ENCODE data around the gene SYTL3.

The SYTL3 gene

DNA sequence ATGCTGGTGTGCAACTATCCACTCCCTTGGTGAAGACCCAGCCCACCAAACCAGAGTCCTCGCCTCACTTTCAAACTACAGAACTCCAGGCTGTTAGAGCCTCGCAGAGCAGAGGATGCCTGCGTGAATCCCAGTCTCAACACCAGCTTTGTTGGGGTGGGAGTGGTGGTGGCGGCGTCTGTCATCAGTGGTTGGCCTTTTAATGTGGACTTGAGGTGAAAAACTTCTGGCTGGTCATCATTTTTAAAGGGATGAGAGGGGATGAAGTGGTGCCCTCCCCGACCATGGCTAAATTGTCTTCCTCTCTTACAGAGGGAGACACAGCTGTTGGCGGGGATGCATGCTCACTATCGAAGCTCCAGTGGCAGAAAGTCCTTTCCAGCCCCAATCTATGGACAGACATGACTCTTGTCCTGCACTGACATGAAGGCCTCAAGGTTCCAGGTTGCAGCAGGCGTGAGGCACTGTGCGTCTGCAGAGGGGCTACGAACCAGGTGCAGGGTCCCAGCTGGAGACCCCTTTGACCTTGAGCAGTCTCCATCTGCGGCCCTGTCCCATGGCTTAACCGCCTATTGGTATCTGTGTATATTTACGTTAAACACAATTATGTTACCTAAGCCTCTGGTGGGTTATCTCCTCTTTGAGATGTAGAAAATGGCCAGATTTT is 114.5 kb downstream of the SYTL3 start:
- no peak for DNase-seq

- DNase-seq: no peak
Measured at GRCh38 chr6:158764926-158765325, 115.1 kb downstream of the SYTL3 start.

DNA sequence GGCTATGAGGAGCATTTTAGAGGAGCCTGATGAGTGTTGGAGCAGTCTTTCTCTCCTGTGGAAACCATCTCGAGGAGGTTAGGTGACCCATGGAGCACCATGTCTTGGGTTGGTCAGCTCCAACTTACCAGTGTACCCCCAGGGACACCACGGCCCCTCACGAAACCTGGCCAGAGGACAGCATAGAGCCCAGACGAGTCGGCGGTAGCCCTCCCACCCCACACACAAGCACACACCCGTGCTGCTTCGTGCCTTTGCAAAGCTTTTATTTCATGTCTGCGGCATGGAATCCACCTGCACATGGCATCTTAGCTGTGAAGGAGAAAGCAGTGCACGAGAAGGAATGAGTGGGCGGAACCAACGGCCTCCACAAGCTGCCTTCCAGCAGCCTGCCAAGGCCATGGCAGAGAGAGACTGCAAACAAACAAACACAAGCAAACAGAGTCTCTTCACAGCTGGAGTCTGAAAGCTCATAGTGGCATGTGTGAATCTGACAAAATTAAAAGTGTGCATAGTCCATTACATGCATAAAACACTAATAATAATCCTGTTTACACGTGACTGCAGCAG is 115.7 kb downstream of the SYTL3 start:
- no peak for DNase-seq

DNA sequence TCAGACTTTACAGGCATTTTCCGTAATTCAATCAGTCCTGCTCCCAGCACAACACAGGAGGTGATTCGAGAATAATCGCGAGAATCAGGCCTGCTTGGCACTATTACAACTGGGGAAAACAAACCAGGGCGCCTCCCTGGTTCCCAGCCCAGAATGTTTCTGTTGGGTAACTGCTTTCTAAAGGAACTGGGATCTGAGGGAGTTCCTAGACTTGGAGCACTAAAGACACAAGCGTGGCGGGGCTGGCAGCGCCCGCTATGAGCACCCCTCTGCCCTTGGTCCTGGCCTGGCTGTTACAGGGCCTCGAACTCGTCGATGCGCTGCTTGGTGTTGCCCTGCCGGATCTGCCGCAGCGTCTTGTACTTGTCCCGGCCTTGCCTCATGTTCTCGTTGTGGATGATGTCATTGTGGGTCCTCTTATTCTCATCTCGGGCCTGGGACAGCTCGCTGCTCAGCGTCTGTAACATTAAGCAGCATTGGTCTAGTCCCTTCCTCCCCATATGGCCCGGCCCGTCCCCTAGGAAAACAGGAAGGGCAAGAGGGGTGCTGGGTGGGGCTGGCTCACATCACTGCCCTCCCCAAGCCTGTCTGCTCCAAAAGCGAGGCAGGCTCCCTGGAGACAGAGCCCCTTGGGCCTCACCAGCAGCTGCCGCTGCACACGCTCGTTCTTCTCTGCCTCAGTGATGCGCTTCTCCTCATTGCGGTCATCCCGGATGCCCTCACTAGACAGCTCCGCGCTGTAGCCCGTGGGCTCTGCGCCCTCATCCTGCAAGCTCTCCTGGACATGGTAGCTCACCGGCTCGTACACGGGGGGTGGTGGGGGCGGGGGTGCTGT is 117.0 kb downstream of the SYTL3 start:
- DNase-seq: no peak

DNA sequence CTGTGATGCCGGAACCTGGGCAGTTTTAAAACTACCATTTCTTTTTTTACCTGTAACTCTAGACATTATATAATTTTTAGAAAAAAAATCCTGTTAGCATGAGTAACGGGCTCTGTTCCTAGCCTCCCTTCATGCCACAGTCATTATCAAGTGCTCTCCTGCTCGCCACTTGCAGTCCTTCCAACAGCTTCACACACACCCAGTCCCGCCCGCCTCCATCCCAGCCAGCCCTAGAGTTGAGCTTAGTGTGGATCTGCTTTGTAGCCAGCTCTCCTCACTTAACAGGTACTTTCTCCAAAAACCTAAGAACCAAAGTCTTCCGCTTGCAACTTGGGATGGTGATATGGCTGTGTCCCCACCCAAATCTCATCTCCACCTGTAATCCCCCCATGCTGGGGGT is 117.9 kb downstream of the SYTL3 start:
- DNase-seq: no peak

DNA sequence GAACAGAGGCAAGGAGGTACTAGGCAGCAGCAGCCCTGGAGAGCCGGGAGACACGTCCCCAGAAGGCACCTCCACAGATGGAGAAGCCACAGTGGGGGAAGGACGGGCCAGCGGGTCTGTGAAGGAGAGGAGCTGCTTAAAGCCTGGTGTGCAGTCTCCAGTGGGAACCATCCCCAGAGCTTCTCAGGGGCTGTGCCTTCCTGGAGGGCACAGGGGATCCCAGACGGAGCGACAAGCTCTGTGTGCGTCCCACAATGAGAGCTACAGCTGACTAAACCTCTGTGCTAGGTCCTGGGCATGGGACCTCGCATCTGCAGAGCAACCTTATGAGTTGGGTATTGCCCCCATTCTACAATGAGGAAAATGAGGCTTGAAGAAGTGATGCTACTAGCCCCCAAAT is 118.6 kb downstream of the SYTL3 start:
- DNase-seq: no peak

GRCh38 chr6:158769234-158769770 is 119.4 kb downstream of the SYTL3 start:
- DNase-seq: no peak

- no peak for DNase-seq
Measured at GRCh38 chr6:158769771-158770432, 120.0 kb downstream of the SYTL3 start.

DNA sequence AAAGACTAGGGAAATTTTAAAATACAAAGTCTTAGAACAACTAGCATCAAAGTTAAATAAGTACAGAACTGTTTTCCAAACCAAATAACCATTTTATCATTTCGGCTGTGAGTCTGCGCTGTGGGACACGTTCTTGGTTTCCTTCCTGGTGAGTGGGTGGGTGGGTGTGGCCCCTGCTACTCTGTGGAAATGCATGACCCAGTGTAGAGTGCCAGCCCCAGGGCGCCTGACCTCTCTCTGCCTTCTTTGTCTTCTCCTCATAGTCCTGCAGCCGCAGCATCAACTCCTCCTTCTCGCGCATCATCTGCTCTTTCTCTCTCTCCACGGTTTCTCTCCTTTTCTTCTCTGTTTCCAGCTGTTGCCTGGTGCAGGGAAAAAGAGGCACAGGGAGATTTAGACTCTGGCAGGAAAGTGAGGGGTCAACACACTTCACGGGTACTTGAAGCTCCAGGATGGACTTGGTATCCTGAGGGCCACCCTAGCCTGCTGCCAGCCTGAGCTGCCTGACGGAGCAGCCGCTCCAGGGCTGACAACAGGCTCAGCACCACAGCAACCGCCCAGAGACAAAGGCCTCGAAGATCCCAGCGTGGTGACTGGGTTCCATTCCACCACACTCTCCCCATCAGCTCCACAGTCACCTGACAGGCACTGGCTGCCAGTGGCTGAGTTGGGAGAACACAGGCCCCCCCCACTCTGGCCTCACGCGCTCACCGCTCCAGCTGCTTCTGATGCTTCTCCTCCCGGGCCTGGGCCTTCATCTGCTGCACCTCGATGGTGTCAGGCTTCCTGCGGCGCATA is 120.9 kb downstream of the SYTL3 start:
- no peak for DNase-seq

DNA sequence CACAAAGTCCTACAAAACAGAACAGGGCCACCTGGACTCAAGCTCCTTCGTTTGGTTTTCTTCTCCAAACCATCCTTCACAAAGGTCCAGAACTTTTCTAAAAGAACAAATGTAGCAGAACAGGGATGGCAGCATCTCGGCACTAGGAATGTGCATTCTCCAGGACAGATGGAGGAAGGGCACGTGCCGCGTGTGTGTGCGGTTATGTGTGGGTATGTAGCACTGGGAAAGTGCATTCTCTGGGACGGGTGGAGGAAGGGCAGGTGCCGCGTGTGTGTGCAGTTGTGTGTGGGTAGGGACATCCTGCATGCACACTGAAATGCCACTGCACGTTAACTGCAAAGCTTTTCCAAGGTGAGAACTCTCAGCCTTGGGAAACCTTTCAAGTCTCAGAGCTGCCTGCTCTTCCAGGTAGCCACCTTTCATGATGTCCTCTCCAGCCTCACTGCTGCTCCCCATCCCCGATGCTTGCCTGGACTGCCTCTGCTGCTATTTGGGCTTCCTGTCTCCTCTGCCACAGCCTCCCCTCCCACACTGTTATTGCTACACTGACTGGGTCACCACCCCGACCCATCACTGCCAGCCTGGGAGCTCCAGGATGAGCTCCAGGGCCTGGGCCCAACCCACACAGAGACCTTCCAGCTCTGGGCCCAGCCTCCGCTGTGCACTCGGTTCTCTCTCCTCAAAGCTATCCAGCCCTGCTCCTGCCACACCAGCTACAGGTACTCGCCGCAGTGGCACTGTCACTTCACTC is 121.7 kb downstream of the SYTL3 start:
- DNase-seq: no peak

- no peak for DNase-seq
Measured at GRCh38 chr6:158772172-158772571, 122.3 kb downstream of the SYTL3 start.

DNA sequence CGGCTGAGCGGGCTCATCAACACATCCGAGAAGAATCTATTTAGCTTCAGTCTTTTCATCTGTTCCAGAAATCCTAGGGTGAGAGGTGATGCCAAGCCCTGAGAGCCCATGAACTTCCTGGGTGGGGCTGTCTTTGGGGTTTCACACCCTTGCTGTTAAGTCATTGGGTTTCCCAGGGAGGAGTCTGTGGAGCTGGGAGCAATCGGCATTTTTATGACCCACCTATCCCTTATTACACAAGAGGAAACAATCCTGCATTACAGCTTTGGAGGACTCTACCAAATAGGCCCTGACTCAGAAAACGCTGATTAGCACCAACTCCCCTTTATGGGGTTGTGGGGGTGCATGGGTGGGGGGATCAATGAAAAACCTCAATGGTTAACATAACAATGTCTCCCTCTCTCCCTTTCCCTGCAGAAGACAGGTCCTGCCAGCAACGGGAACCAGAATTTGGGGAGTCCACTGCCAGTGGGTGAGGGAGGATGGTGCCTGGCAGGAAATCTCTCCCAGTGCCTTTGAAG is 123.1 kb downstream of the SYTL3 start:
- no peak for DNase-seq

DNA sequence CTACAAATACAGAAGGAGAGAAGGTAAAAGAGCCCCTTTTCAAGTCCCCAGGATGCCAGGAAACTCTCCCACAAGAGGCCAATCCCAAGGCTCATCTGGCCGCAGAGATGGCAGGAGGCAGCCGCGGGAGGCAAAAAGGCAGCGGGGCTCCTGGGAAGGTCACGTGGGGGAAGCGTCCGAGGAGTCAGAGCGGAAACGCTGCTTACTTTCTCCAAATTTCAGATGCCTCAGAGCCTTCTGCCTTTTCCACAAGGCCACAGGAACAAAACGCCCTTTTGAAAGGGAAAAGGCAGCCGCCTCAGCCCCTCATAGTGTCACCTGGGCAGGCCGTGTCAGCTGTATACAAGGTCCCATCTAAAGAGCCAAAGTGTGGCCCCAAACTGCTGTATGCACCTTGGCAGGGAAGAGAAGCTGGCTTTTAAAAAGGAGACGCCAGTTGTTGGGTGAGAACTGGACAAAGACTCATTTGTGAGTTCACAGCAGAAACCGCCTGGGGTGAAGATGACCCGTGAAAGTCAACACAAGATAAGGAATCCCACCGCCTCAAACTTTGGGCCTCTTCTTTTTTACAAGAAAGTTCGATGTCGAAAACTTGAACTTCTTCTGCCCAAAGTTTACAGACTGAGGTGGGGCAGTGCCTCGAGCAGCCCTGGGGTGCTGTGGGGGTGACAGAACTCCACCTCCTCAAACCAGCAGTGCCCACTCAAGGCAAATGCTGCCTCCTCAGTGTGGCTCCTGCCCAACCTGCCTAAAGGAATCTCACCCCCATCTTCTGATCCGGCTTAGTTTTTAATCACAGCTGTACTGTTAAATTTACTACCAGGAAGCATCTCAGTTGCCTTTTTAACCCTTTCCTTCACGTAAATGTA is 124.0 kb downstream of the SYTL3 start:
- DNase-seq: no peak

DNA sequence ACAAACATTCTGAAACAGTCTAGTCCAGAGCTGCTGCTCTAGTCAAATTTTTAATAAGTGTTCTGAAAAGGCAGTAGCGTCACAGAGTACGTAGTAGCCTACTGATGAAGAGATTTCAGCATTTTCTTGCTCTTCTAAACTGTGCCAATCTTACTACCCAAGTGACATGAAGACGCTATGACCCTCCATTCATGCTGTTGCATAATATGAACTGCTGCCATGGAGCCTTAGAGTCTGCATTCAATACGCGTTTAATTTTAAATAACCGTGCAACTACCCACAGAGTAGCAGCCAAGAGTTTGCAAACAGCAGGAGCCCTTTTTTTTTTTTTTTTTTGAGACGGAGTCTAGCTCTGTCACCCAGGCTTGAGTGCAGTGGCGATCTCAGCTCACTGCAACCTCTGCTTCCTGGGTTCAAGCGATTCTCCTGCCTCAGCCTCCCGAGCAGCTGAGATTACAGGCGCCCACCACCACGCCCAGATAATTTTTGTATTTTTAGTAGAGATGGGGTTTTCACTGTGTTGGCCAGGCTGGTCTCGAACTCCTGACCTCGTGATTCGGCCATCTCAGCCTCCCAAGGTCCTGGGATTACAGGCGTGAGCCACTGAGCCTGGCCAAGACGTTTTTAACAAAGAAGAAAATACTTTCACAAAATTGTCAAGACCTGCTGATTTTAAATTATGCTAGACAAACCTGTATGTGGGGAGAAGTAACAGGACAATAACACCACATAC is 125.0 kb downstream of the SYTL3 start:
- DNase-seq: no peak

DNA sequence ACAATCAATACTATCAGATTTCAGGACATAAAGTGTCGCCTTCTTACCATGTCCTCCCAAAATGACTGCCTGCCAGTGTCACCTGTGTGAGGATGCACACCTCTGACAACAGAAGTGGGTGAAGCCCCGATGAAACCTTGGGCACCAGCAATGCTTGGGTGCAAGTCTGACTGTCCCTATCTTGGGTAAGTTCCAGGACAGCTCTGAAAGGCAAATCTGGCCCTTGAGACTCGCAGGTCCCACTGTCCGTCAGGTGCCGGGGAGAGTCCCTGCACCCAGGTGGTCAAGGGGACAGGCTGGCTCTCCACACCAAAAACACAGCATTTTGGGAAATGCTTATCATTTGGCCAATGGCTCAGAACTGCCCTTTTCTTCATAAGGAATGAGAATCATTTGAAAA is 126.0 kb downstream of the SYTL3 start:
- no peak for DNase-seq

GRCh38 chr6:158776737-158777136 is 126.9 kb downstream of the SYTL3 start:
- no peak for DNase-seq

DNA sequence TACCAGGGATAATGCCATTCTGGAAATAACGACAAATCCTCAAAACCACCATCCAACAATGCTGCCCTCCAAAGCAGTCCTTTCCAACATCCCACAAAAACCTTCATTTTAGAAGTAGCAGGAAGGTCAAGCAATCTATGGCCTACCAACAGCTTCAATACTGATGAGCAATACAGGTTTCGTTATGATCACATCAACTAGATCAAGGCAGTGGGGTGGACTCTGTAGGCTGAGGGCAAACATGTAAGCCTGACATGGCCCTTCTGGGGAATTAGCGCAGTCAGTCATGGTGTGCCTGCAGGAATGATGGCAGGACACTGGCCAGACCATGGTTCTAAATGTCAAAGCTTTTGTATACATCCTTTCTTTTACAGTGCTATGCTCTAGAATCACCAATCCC is 127.7 kb downstream of the SYTL3 start:
- DNase-seq: no peak

DNA sequence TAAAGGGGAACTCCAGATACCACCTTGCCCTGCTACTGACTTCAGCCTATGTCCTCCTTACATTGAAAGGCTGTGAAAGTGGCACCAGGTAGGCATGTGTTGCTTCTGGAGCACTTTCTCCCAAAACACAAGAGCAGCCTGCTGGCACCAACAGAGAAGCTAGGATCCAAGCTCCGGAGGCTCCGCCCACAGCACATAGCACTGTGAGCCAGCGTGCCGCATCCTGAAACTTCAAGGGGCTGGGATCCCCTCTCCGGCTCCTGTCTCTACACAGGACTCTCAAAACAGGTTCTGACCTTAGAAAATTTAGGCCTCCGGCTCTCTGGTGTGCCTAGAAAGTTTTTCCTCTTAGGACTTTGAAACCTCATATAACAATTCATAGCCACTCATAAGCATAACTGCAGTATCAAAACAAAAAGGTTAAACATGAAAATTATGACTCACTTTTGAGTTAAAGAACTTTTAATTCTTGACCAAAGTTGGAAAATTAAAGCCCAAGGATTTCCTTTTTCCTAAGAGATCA is 128.2 kb downstream of the SYTL3 start:
- no peak for DNase-seq

GRCh38 chr6:158780246-158780884 is 130.5 kb downstream of the SYTL3 start:
- DNase-seq: no peak
